ENCODE data around the gene SLC66A1. TPM values are rescaled to one million over a fixed set of nuclear protein-coding genes. Genes with fewer than 3 reads are reported as not detected.

SLC66A1 gene
- total and polyA plus RNA-seq, 9 of the 15 experiments (the other 6 are each of a cell fraction or from before 2014, with no cell fraction given) = 1.2 to 40.8 (median 18.6) TPM

GRCh38 chr1:19374083-19374801 lies 62.1 kb downstream of the SLC66A1 start:
- no peak overlapping the region for H2AFZ ChIP-seq (ENCODE audit: low read depth, low read length)
- H4K20me1 ChIP-seq (replicated peaks; ENCODE audit: control insufficient read depth, insufficient read depth, low read length) = peaks cover 7% of the 10 kb centered on the region
- CTCF ChIA-PET (ENCODE audit: low intra/inter-chr PET ratio) = interaction anchor here (1.4 kb wide), 1 partner anchor 277 kb away, joined by 7 read pairs; no protein-coding TSS in a partner anchor
- no peaks in the 10 kb centered on the region for H3K9me1 ChIP-seq (ENCODE audit: control insufficient read depth, insufficient read depth, low read length)
- peak overlapping the region in 1 of 2 experiments; percentile 8; a peak in 1 of 4 replicates for H3K9ac ChIP-seq (ENCODE audit: insufficient read depth in 1 of 2, low read depth in 2 of 2, low read length in 2 of 2)
- intact Hi-C loops (cut with micrococcal nuclease) (no loop called here), in situ Hi-C loops (cut with MboI) (no loop called here)
- peak; percentile 39 to 50 (median 47) for DNase-seq (ENCODE audit: extremely low read depth in 1 of 4, low spot score in 3 of 4)
- FAIRE-seq = peak; percentile 73
- POLR2A ChIA-PET = interaction anchor here (0.6 to 1.6 kb wide), 5 partner anchors 11 to 232 kb away, joined by 3 to 6 read pairs (median 4); partner anchors contain the start of genes EMC1 and MRTO4
- H3K4me1 ChIP-seq (replicated peaks in 1 of 2; ENCODE audit: control insufficient read depth in 2 of 2, insufficient read depth in 2 of 2, low read length in 2 of 2) = peaks cover 0 to 6% of the 10 kb centered on the region in 2 experiments; a peak in 2 of 5 replicates
- no peak overlapping the region for H3K4me3 ChIP-seq
- peak; percentile 89 for ATAC-seq
- H3K79me2 ChIP-seq (ENCODE audit: control insufficient read depth, insufficient read depth, low read length) = no peaks in the 10 kb centered on the region
- H3K27me3 ChIP-seq (ENCODE audit: control insufficient read depth in 2 of 2, insufficient read depth in 2 of 2, low read length in 2 of 2) = no peaks in the 10 kb centered on the region
- peaks cover 48% of the 10 kb centered on the region for H3K36me3 ChIP-seq (ENCODE audit: control insufficient read depth, insufficient read depth, low read length)
- 79% methylated on average over 14 of the region's 14 CpGs for WGBS (ENCODE audit: insufficient coverage, low coverage, missing lambda C conversion rate)
- no peaks in the 10 kb centered on the region for H3K9me3 ChIP-seq (replicated peaks; ENCODE audit: control insufficient read depth, insufficient read depth, low read depth, low read length)
- BruUV-seq (replicated peaks) = no TSS peak
- no peak overlapping the region for H3K4me2 ChIP-seq (ENCODE audit: insufficient read depth, low read length)
- H3K27ac ChIP-seq (ENCODE audit: extremely low read depth, low read depth, low read length) = no peak overlapping the region
- no peak for TF ChIP-seq ZNF41 (CRISPR knock-in tag; conservative IDR thresholded peaks at IDR 0.05)
- no peak for TF ChIP-seq USF1 (CRISPR knock-in tag; IDR thresholded peaks at IDR 0.05)
- TF ChIP-seq RAD21 (CRISPR knock-in tag; conservative IDR thresholded peaks at IDR 0.05 in 1 of 2, IDR thresholded peaks at IDR 0.05 in 1 of 2) = no peak
- TF ChIP-seq RBM22 (IDR thresholded peaks at IDR 0.05; ENCODE audit: low read depth, low read length, poor library complexity, severe bottlenecking) = peak; percentile 60
- no peak for TF ChIP-seq RREB1 (CRISPR knock-in tag; IDR thresholded peaks at IDR 0.05)
- TF ChIP-seq CHAMP1 (IDR thresholded peaks at IDR 0.05) = no peak
- TF ChIP-seq RB1 (IDR thresholded peaks at IDR 0.05; ENCODE audit: low read depth) = 0 out of 2 replicates have a peak, but pooled peaks have one; percentile 27
- no peak for TF ChIP-seq CREB3 (tag; conservative IDR thresholded peaks at IDR 0.05; ENCODE audit: low read depth)

Data from K562 (cell line).